Nasal cavity respiratory epithelium epithelial cell of viscerocranial mucosa (primary cell): Measurements from ENCODE around the gene CT45A3. TPM values are rescaled to one million over a fixed set of nuclear protein-coding genes. Genes with fewer than 3 reads are reported as not detected.

Source experiments
- total RNA-seq: library from RNA; depleted of rRNA; stranded (reverse); fragments of >200 nt; gene quantifications from 2 replicates; pipeline ENCODE4 v1.2.3, GENCODE V29; 2014

The CT45A3 gene, protein sequence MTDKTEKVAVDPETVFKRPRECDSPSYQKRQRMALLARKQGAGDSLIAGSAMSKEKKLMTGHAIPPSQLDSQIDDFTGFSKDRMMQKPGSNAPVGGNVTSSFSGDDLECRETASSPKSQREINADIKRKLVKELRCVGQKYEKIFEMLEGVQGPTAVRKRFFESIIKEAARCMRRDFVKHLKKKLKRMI
- not detected in 2 replicates for total RNA-seq

DNA sequence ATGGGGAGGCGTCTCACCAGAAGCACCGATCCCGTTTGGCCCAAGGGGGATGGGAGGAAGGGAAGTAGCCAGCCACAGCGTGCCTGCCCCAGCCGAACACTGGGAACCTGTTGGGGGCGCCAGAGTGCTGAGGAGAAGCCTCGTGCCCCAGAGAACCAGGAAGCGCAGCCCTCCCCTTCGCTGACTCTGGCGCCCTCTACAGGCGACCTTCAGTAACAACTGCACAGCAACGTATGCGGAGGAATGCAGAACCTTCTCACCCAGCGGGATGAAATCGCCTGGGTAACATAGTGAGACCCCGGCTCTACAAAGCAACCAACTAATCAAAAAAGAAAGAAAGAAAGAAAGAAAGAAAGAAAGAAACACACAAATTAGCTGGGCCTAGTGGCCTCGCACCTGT is at the start of gene CT45A3:
CT45A3 (minus strand) TSS at position 101 of the 400 bp plus-strand sequence. CDS start 3,747 bp downstream, outside the sequence.

DNA sequence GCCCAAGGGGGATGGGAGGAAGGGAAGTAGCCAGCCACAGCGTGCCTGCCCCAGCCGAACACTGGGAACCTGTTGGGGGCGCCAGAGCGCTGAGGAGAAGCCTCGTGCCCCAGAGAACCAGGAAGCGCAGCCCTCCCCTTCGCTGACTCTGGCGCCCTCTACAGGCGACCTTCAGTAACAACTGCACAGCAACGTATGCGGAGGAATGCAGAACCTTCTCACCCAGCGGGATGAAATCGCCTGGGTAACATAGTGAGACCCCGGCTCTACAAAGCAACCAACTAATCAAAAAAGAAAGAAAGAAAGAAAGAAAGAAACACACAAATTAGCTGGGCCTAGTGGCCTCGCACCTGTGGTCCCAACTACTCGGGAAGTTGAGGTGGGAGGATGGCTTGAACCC is 34.7 kb upstream of the CT45A3 start, which contains the start of gene CT45A6:
CT45A6 (minus strand) TSS at position 101 of the 400 bp plus-strand sequence. CDS start 3,794 bp downstream, outside the sequence.

DNA sequence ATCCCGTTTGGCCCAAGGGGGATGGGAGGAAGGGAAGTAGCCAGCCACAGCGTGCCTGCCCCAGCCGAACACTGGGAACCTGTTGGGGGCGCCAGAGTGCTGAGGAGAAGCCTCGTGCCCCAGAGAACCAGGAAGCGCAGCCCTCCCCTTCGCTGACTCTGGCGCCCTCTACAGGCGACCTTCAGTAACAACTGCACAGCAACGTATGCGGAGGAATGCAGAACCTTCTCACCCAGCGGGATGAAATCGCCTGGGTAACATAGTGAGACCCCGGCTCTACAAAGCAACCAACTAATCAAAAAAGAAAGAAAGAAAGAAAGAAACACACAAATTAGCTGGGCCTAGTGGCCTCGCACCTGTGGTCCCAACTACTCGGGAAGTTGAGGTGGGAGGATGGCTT is 17.4 kb upstream of the CT45A3 start, which contains the start of gene CT45A5:
CT45A5 (minus strand) TSS at position 101 of the 400 bp plus-strand sequence. CDS start 3,774 bp downstream, outside the sequence.

DNA sequence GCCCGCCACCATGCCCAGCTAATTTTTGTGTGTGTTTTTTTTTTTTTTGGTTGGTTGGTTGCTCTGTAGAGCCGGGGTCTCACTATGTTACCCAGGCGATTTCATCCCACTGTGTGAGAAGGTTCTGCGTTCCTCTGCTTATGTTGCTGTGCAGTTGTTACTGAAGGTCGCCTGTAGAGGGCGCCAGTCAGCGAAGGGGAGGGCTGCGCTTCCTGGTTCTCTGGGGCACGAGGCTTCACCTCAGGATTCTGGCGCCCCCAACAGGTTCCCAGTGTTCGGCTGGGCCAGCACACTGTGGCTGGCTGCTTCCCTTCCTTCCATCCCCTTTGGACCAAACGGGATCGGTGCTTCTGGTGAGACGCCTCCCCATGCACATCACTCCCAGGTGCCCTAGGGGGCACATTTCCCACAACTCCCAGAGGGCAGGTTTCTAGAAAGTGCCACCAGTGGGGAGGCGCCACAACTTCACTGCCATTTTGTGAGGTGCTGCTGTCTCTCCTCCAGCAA is 54.8 kb downstream of the CT45A3 start, which contains the start of gene CT45A1:
CT45A1 (plus strand) TSS at position 457 of the 507 bp plus-strand sequence. CDS start 5,302 bp downstream, outside the sequence.

Other genes starting within 250 kb of the CT45A3 start
- 3.8 and 5.8 TPM in 2 replicates for gene INTS6L, start 247.5 kb downstream of the CT45A3 start, total RNA-seq
- gene CT45A1, start 54.6 kb downstream of the CT45A3 start, total RNA-seq, result not detected in 2 replicates
- gene CT45A5, start 17.3 kb upstream of the CT45A3 start, total RNA-seq, result not detected in 2 replicates
- gene CT45A6, start 34.6 kb upstream of the CT45A3 start, total RNA-seq, result not detected in 2 replicates
- gene CT45A2, start 51.8 kb upstream of the CT45A3 start, total RNA-seq, result not detected in 2 replicates
- not detected in 2 replicates for gene CT45A7, start 69.1 kb upstream of the CT45A3 start, total RNA-seq
- not detected in 2 replicates for gene CT45A8, start 86.3 kb upstream of the CT45A3 start, total RNA-seq
- not detected in 2 replicates for gene CT45A9, start 103.6 kb upstream of the CT45A3 start, total RNA-seq
- not detected in 2 replicates for gene CT45A10, start 125.3 kb upstream of the CT45A3 start, total RNA-seq
- not detected in 2 replicates for gene SAGE1, start 125.5 kb upstream of the CT45A3 start, total RNA-seq
- gene MMGT1, start 205.8 kb upstream of the CT45A3 start, total RNA-seq, result 13.7 and 19.3 TPM in 2 replicates
- 21.7 and 29.0 TPM in 2 replicates for gene SLC9A6, start 217.2 kb upstream of the CT45A3 start, total RNA-seq